Hair follicle dermal papilla cell (primary cell): ENCODE data around the gene PANK3. TPM values are rescaled to one million over a fixed set of nuclear protein-coding genes. Genes with fewer than 3 reads are reported as not detected.

ENCODE experiments used
- small RNA-seq: library from RNA; depleted of rRNA; stranded (forward); fragments of <200 nt; gene quantifications from one replicate; pipeline ENCODE3, GENCODE V24; 2012
- total RNA-seq: library from RNA; depleted of rRNA; stranded (reverse); fragments of >200 nt; gene quantifications from 2 replicates; pipeline ENCODE4 v1.2.3, GENCODE V29; 2012

The PANK3 gene
- 53.6 and 61.7 TPM in 2 replicates for total RNA-seq

GRCh38 chr5:168578538-168579487, at the start of gene PANK3:
PANK3 (minus strand) TSS chr5:168579368; CDS start chr5:168579283, 85 bp downstream.

DNA sequence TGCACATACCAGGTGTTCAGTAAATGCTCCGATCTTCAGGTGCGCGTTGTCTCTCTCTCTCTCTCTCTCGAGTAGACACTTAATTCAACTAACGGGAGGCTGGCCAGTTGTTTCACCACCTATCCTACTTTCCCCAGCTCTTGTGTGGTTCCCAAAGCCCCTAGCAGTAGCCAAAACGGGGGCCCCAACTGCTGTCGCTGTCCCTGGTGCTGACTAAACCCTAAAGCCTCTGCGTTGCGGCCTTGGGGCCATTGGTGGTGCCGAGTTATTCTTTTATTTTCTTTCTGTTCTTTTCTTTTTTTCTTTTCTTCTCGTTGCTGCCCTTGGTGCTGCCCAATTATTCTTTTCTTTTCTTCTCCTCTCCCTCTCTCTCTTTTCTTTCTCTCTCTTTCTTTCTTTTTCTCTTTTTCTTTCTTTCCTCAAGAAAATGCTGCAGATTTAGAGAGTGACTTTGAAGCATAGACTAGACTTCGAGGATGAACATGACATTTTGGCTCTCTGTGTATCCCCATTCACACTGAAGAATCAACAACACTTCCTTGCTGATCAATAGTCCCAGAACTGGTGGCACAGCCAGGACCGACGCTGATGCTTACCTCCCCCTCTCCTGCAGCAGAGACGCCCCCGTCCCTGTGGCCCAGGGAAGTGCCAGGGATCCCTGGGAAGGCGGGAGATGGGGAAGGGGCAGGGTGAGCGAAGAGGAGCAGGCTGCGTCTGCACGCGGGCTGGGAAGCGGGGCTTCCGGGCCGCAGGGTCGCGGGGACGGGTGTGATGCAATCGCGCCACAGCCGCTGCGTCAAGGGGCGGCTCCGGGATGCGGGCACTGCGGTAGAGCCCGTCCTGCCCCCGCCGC, 50.4 kb downstream of the PANK3 start, which contains the start of gene FBLL1:
Gene FBLL1, plus strand, starts transcription at position 785 of the 853 bp plus-strand sequence. CDS start 200 bp downstream, outside the sequence.

Small RNAs within 50 kb of the gene (small RNA-seq; reads per million reads assigned to genes)
- gene MIR103A1: 31.9 reads per million, percentile 96 among the genes with 10 or more reads in this experiment

Other genes starting within 250 kb of the PANK3 start
- gene RARS1, start 92.9 kb downstream of the PANK3 start, total RNA-seq: 145 and 155 TPM in 2 replicates
- gene FBLL1, start 50.1 kb downstream of the PANK3 start, total RNA-seq: 0.65 and 1.8 TPM in 2 replicates